Ishikawa (cell line): ENCODE results near the gene TSPAN5.

Experiments
- CEBPB ChIP-seq: IDR thresholded peaks from 2 replicates; pipeline ENCODE4 v1.6.1; 2012
- CREB1 ChIP-seq: IDR thresholded peaks from 2 replicates; pipeline ENCODE4 v1.6.1; 2012; ENCODE audit warnings: low read depth
- EGR1 ChIP-seq: IDR thresholded peaks from 2 replicates; pipeline ENCODE4 v1.6.1; 2012
- EP300 ChIP-seq: IDR thresholded peaks from 2 replicates; pipeline ENCODE4 v1.6.1; 2012; ENCODE audit warnings: borderline replicate concordance
- FOXM1 ChIP-seq: IDR thresholded peaks from 2 replicates; pipeline ENCODE4 v1.6.1; 2012; ENCODE audit warnings: low read depth, borderline replicate concordance
- NFIC ChIP-seq: IDR thresholded peaks from 2 replicates; pipeline ENCODE4 v1.6.1; 2012
- RAD21 ChIP-seq: IDR thresholded peaks from 2 replicates; pipeline ENCODE4 v1.6.1; 2012; ENCODE audit warnings: low read depth
- TAF1 ChIP-seq: IDR thresholded peaks from 2 replicates; pipeline ENCODE4 v1.6.1; 2012; ENCODE audit warnings: low read depth, mild to moderate bottlenecking
- TCF12 ChIP-seq: IDR thresholded peaks from 2 replicates; pipeline ENCODE4 v1.6.1; 2012; ENCODE audit warnings: low read depth
- TEAD4 ChIP-seq: IDR thresholded peaks from 2 replicates; pipeline ENCODE4 v1.6.1; 2012
- YY1 ChIP-seq: IDR thresholded peaks from 2 replicates; pipeline ENCODE4 v1.6.1; 2012; ENCODE audit warnings: low read depth
- ZBTB7A ChIP-seq: IDR thresholded peaks from 2 replicates; pipeline ENCODE4 v1.6.1; 2012; ENCODE audit warnings: low read depth
- TF ChIP-seq, protein P1 (sequence below): IDR thresholded peaks from 2 replicates; pipeline ENCODE4 v1.6.1; 2012; ENCODE audit warnings: low read depth, mild to moderate bottlenecking
- TF ChIP-seq, protein P2 (sequence below): IDR thresholded peaks from 2 replicates; pipeline ENCODE4 v1.6.1; 2012
- TF ChIP-seq, protein P3 (sequence below): IDR thresholded peaks from 2 replicates; pipeline ENCODE4 v1.6.1; 2012

The TSPAN5 gene

DNA sequence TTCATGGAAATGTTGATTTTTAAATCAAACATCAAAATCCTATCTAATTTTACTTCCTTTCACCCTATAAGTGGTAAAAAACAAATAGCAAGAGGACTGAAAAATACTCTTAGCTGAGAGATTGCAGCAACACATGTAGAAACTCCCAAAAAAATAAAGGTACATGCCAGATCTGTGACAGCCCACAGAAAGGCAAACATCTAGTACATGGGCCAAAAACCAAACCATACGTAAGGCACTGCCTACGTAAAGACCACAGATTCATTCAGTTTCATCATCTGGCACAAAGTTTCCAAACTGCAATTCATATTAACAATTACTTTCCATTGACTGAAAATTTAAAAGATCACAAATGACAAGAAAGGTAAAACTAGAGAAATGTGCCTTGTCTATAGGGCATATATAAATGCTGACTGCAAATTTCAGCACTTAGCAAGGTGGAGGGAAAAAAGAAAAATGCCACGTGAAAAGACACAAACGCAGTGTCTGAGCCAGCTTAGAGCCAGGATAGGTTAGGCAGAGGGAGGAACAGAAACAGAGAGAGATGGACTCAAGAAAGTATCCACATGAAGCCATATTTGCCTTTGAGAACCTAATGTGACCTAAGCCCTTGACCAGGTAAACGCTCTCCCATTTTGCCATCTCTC is 88.1 kb downstream of the TSPAN5 start:
- no peak for TF ChIP-seq ZBTB7A
- no peak for TF ChIP-seq TEAD4
- TF ChIP-seq NFIC, result no peak
- TF ChIP-seq RAD21, result no peak
- no peak for TF ChIP-seq YY1
- TF ChIP-seq, protein P1, sequence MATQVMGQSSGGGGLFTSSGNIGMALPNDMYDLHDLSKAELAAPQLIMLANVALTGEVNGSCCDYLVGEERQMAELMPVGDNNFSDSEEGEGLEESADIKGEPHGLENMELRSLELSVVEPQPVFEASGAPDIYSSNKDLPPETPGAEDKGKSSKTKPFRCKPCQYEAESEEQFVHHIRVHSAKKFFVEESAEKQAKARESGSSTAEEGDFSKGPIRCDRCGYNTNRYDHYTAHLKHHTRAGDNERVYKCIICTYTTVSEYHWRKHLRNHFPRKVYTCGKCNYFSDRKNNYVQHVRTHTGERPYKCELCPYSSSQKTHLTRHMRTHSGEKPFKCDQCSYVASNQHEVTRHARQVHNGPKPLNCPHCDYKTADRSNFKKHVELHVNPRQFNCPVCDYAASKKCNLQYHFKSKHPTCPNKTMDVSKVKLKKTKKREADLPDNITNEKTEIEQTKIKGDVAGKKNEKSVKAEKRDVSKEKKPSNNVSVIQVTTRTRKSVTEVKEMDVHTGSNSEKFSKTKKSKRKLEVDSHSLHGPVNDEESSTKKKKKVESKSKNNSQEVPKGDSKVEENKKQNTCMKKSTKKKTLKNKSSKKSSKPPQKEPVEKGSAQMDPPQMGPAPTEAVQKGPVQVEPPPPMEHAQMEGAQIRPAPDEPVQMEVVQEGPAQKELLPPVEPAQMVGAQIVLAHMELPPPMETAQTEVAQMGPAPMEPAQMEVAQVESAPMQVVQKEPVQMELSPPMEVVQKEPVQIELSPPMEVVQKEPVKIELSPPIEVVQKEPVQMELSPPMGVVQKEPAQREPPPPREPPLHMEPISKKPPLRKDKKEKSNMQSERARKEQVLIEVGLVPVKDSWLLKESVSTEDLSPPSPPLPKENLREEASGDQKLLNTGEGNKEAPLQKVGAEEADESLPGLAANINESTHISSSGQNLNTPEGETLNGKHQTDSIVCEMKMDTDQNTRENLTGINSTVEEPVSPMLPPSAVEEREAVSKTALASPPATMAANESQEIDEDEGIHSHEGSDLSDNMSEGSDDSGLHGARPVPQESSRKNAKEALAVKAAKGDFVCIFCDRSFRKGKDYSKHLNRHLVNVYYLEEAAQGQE, result no peak
- TF ChIP-seq TCF12, result no peak
- TF ChIP-seq, protein P2, sequence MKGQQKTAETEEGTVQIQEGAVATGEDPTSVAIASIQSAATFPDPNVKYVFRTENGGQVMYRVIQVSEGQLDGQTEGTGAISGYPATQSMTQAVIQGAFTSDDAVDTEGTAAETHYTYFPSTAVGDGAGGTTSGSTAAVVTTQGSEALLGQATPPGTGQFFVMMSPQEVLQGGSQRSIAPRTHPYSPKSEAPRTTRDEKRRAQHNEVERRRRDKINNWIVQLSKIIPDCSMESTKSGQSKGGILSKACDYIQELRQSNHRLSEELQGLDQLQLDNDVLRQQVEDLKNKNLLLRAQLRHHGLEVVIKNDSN, result no peak
- no peak for TF ChIP-seq CREB1
- no peak for TF ChIP-seq FOXM1
- no peak for TF ChIP-seq EP300

DNA sequence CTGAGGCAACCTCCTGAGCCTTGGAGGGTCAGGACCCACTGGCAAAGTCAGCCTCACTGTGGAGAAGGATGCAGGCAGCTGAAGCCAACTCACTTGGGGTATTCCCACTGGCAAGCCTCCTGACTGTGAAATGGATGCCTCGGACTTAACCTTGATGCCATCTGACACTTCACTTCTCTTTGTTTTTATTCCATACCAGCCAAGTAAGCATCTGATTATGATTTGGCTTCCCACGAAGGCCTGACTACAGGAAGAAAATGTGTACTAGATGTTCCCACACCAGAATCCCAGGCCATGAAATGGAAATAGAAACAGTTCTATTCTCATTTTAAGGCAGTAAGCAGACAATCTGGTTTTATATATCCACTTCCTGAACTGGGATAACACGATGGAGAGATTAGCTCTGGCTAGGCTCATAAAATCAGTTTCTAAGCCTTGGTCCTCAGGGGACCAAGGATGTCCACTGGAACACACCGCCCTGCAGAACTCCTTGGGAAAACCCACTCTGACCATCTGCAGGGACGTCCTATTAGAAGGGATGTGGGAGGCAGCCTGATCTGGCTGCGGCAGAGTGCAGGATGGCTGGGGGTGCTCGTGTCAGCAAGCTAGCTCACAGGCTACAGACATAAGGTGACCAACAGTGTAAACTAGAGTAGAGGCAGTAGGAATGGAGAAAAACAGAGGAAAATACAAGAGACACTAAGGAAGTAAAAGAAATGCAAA is 89.3 kb downstream of the TSPAN5 start:
- no peak for TF ChIP-seq NFIC
- no peak for TF ChIP-seq CREB1
- TF ChIP-seq RAD21, result no peak
- TF ChIP-seq TEAD4, result no peak
- TF ChIP-seq EGR1, result no peak
- TF ChIP-seq FOXM1, result no peak
- TF ChIP-seq, protein P2, result no peak
- TF ChIP-seq, protein P3, sequence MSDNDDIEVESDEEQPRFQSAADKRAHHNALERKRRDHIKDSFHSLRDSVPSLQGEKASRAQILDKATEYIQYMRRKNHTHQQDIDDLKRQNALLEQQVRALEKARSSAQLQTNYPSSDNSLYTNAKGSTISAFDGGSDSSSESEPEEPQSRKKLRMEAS, result no peak
- no peak for TF ChIP-seq TCF12
- no peak for TF ChIP-seq TAF1
- TF ChIP-seq EP300, result no peak
- TF ChIP-seq CEBPB, result no peak
- TF ChIP-seq, protein P1, result no peak
- no peak for TF ChIP-seq YY1
- TF ChIP-seq ZBTB7A, result no peak

DNA sequence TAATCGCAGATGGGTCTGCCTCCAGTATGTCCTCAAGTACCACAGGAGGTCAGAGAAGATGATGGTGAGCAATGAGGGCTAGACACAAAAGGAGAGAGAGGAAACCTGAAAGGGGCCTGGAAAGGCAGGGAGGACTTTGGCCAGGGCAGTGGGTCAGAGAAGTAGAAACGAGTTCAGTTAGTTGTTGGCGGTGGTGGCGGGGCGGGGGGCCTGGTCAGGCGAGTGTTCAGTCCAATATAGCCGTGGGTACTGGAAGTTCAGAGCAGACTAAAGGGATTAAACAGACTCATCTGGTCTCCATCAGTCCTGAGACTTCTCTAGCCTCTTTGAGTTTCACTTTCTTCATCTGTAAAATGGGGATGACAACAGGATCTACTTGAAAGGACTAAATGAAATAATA is 90.8 kb downstream of the TSPAN5 start:
- TF ChIP-seq, protein P3, result no peak
- TF ChIP-seq CEBPB (no peak), EGR1 (no peak), ZBTB7A (no peak), TAF1 (no peak), EP300 (no peak), NFIC (no peak), TCF12 (no peak)
- TF ChIP-seq, protein P1, result no peak

DNA sequence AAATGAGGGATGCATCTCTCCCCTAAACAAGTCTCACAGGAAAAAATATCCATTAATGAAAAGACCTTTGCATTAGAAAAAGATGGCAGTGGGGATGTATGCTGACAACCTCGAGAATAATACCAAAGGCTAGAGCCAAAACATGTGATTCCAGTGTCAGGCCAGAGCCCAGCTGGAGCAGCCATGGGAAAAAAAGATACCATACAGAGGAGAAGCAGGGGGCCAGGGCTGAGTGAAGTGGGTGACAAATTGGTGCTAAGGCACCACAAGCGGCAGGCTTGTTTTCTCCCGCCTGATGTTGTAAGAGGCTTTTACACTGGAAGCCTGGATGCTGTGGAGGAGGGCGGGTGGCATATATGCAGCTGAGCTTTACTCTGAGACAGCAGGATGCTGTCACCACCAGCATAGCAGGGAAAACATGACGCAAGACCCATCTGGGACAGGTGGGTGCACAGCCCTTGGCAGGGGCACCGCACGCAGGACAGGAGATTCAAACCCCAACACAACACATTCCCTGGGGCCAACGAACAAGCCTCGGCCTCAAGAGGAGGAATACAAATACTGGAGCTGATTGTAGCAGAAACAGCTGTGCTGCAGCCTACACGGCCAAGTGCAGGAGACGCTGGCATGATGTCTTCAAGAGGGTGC is 91.9 kb downstream of the TSPAN5 start:
- TF ChIP-seq FOXM1 (no peak), EP300 (no peak), YY1 (no peak), TEAD4 (no peak), TCF12 (no peak), CREB1 (no peak), RAD21 (no peak), NFIC (no peak), ZBTB7A (no peak)
- TF ChIP-seq, protein P3, result no peak
- TF ChIP-seq, protein P1, result no peak
- TF ChIP-seq, protein P2, result no peak
